ENCODE data around the gene STK11.

The STK11 gene

DNA sequence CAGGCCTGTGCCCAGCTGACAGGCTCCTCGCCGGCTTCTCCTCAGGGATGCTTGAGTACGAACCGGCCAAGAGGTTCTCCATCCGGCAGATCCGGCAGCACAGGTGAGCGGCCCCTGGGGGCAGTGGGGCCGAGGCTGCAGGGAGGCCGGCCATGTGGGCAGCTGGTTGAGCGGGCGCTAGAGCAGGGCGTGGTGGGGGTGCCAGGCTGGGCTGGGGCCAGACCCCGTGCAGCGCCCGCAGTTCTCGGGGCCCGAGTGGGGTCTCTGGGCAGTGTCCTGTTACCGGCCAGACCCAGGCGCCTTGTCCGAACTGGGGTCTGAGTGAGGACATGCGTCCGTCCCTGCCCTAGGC, 16.3 kb downstream of the STK11 start:
- CTCF ChIA-PET: no interaction called here
- TF ChIP-seq ARNT (IDR thresholded peaks at IDR 0.05): no peak
- no peak for TF ChIP-seq FOXA1 (IDR thresholded peaks at IDR 0.05)
- TF ChIP-seq L3MBTL2 (conservative IDR thresholded peaks at IDR 0.05): no peak
- no peak for TF ChIP-seq SP1 (IDR thresholded peaks at IDR 0.05)
- TF ChIP-seq NFRKB (IDR thresholded peaks at IDR 0.05): no peak
- no peak for TF ChIP-seq FOXK2 (IDR thresholded peaks at IDR 0.05)
- TF ChIP-seq HDGF (IDR thresholded peaks at IDR 0.05; ENCODE audit: borderline replicate concordance): no peak
- no peak for TF ChIP-seq LEF1 (IDR thresholded peaks at IDR 0.05; ENCODE audit: borderline replicate concordance)
- TF ChIP-seq BHLHE40 (IDR thresholded peaks at IDR 0.05; ENCODE audit: borderline replicate concordance): no peak
- no peak for TF ChIP-seq SUZ12 (IDR thresholded peaks at IDR 0.05)
- TF ChIP-seq, protein P1, sequence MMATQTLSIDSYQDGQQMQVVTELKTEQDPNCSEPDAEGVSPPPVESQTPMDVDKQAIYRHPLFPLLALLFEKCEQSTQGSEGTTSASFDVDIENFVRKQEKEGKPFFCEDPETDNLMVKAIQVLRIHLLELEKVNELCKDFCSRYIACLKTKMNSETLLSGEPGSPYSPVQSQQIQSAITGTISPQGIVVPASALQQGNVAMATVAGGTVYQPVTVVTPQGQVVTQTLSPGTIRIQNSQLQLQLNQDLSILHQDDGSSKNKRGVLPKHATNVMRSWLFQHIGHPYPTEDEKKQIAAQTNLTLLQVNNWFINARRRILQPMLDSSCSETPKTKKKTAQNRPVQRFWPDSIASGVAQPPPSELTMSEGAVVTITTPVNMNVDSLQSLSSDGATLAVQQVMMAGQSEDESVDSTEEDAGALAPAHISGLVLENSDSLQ (IDR thresholded peaks at IDR 0.05): no peak
- TF ChIP-seq CTBP1 (IDR thresholded peaks at IDR 0.05; ENCODE audit: borderline replicate concordance): no peak
- no peak for TF ChIP-seq ZNF384 (IDR thresholded peaks at IDR 0.05)
- no peak for TF ChIP-seq TARDBP (IDR thresholded peaks at IDR 0.05)
- DNase-seq (ENCODE audit: extremely low spot score): no peak
- POLR2A ChIA-PET: interaction anchor here (1.9 to 2.6 kb wide), 3 partner anchors 17 to 47 kb away, joined by 4 to 20 read pairs (median 8); partner anchors contain the start of genes ATP5F1D, CBARP and CIRBP

DNA sequence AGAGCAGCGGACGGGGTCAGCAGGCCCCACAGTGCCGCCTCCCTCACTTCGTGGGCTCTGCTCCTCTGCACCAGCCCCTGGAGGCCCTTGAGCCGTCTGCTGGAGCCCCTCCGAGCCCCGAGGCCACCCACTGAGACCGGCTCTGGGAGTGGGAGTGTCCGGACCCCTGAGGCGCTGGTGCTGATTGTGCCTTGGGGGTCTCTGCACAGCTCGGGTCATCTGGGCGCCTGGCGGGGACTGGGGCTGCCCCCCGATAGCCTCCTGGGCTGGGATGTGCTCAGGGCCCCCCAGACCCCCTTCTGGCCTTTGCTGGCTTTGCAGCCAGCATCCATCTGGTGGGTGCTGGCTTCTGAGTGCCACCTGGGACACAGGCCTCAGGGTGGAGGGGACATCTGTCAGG, 16.8 kb downstream of the STK11 start:
- TF ChIP-seq FOXA1 (IDR thresholded peaks at IDR 0.05) (no peak), CTBP1 (IDR thresholded peaks at IDR 0.05; ENCODE audit: borderline replicate concordance) (no peak), FOXM1 (IDR thresholded peaks at IDR 0.05; ENCODE audit: borderline replicate concordance) (no peak), SUZ12 (IDR thresholded peaks at IDR 0.05) (no peak), HDGF (IDR thresholded peaks at IDR 0.05; ENCODE audit: borderline replicate concordance) (no peak), FOXK2 (IDR thresholded peaks at IDR 0.05) (no peak), ZNF384 (IDR thresholded peaks at IDR 0.05) (no peak), SP1 (IDR thresholded peaks at IDR 0.05) (no peak), ELF4 (IDR thresholded peaks at IDR 0.05) (no peak), L3MBTL2 (conservative IDR thresholded peaks at IDR 0.05) (no peak), NFRKB (IDR thresholded peaks at IDR 0.05) (no peak), LEF1 (IDR thresholded peaks at IDR 0.05; ENCODE audit: borderline replicate concordance) (no peak), BHLHE40 (IDR thresholded peaks at IDR 0.05; ENCODE audit: borderline replicate concordance) (no peak), ARNT (IDR thresholded peaks at IDR 0.05) (no peak), TARDBP (IDR thresholded peaks at IDR 0.05) (no peak)
- TF ChIP-seq, protein P1 (IDR thresholded peaks at IDR 0.05): no peak
- CTCF ChIA-PET: no interaction called here
- POLR2A ChIA-PET: interaction anchor here (1.9 to 2.6 kb wide), 3 partner anchors 16 to 47 kb away, joined by 4 to 20 read pairs (median 8); partner anchors contain the start of genes ATP5F1D, CBARP and CIRBP

DNA sequence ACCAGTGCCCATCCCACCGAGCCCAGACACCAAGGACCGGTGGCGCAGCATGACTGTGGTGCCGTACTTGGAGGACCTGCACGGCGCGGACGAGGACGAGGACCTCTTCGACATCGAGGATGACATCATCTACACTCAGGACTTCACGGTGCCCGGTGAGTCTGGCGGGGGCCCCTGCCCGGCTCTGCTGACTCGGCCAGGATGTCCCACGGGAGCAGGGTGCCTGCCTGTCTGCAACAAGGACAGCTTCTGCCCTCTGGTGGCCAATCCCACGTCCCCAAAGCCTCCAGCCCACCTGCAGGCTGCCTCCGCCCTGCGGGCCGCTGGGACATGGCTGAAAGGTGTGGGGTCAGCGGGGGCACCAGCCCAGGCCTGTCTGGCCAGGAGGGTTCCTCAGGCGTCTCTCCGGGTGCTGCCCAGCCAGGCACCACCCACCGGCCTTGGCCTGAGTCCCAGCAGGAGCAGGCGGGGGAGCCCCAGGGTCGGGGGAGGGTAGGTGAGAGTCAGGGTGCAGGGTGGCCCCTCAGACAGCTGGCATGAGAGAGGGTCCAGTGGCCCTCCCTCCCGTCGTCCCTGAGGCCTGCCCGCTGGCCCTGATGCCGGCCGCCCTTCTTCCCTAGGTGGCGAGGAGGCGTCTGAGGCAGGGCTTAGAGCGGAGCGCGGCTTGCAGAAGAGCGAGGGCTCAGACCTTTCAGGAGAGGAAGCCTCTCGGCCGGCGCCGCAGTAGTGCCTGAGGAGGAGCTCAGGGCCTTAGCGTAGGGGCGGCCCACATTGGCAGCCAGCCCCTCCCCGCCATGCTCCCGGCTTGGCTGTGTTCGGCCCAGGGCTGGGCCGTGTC, 17.7 kb downstream of the STK11 start:
- no peak for TF ChIP-seq SP1 (IDR thresholded peaks at IDR 0.05)
- TF ChIP-seq ZNF384 (IDR thresholded peaks at IDR 0.05): no peak
- no peak for TF ChIP-seq NFRKB (IDR thresholded peaks at IDR 0.05)
- TF ChIP-seq LEF1 (IDR thresholded peaks at IDR 0.05; ENCODE audit: borderline replicate concordance): no peak
- TF ChIP-seq ARNT (IDR thresholded peaks at IDR 0.05): no peak
- TF ChIP-seq TARDBP (IDR thresholded peaks at IDR 0.05): no peak
- TF ChIP-seq, protein P1 (IDR thresholded peaks at IDR 0.05): no peak
- no peak for TF ChIP-seq FOXA1 (IDR thresholded peaks at IDR 0.05)
- no peak for TF ChIP-seq FOXM1 (IDR thresholded peaks at IDR 0.05; ENCODE audit: borderline replicate concordance)
- no peak; the same call in 1 of the 2 replicates for TF ChIP-seq HDGF (IDR thresholded peaks at IDR 0.05; ENCODE audit: borderline replicate concordance)
- no peak for TF ChIP-seq CTBP1 (IDR thresholded peaks at IDR 0.05; ENCODE audit: borderline replicate concordance)
- no peak for TF ChIP-seq BHLHE40 (IDR thresholded peaks at IDR 0.05; ENCODE audit: borderline replicate concordance)
- no peak for TF ChIP-seq SUZ12 (IDR thresholded peaks at IDR 0.05)
- TF ChIP-seq L3MBTL2 (conservative IDR thresholded peaks at IDR 0.05): no peak
- TF ChIP-seq FOXK2 (IDR thresholded peaks at IDR 0.05): no peak
- CTCF ChIA-PET: no interaction called here
- DNase-seq (ENCODE audit: extremely low spot score): peak; percentile 65
- POLR2A ChIA-PET: interaction anchor here (0.7 to 2.0 kb wide), 3 partner anchors 15 to 46 kb away, joined by 4 to 8 read pairs (median 4); partner anchors contain the start of genes ATP5F1D and CBARP

More for the DNA sequence above, 16.8 kb downstream of the STK11 start:
- no peak for DNase-seq (ENCODE audit: extremely low spot score)

DNA sequence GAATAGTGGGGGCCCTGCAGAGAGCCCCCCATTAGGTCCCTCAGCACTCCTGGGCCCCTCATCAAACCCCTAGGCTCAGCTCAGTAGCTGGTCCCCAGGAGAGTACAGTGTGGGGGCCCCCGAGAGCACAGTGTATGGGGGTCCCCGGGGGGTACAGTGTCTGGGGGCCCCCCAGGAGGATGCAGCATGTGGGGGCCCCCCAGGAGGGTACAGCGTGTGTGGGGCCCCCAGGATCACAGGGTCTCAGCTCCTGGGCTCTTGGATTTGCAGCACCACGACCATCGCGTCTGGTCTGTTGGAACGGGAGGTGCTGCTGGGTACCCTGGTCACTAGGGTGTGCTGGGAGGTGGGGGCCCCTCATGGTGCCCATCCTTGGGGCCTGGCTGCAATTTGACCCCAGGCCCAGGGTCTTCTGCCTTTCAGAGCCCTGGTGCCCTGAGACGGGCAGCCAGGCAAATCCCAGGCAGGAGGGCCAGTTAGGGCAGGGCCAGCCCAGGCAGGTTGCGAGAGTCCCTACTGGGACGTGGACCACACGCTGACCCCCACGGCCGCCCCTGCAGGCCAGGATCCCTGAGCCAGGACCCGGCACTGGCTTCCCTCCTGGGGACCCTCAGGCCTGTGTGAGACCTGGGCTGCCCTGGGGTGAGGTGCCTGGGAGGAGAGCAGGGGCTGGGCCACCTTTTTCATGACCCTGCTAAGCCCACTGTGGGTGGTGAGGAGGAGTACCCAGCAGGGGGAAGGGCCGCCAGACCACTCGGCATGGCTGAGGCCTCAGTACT, 18.7 kb downstream of the STK11 start:
- TF ChIP-seq LEF1 (IDR thresholded peaks at IDR 0.05; ENCODE audit: borderline replicate concordance): no peak
- TF ChIP-seq ARNT (IDR thresholded peaks at IDR 0.05): no peak
- TF ChIP-seq SP1 (IDR thresholded peaks at IDR 0.05): no peak
- no peak for TF ChIP-seq HDGF (IDR thresholded peaks at IDR 0.05; ENCODE audit: borderline replicate concordance)
- no peak for TF ChIP-seq SUZ12 (IDR thresholded peaks at IDR 0.05)
- ChIA-PET CTCF (no interaction called here), POLR2A (interaction anchor here (0.7 kb wide), 1 partner anchor 45 kb away, joined by 4 read pairs; no protein-coding TSS in a partner anchor)
- DNase-seq (ENCODE audit: extremely low spot score): no peak

DNA sequence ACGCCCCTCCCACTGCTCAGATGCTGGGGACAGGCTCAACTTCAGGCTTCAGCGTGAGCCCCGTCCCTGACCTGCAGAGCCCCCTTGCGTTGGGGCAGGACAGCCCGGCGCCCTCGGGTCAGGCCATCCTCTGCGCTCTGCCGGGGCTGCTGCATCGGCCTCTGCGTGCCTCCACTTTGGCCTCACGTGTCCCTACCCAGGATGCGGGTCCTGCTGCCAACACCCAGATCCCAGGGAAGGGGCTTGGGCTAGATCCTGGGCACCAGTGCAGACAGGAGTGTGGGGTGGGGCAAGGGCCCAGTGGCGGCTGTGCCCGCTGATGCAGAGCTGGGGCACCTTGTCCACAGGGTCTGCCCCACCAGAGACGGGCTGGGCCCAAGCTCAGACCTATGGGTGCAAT, 19.3 kb downstream of the STK11 start:
- CTCF ChIA-PET: no interaction called here
- TF ChIP-seq FOXA1 (IDR thresholded peaks at IDR 0.05) (no peak), ZNF384 (IDR thresholded peaks at IDR 0.05) (no peak), SUZ12 (IDR thresholded peaks at IDR 0.05) (no peak), TARDBP (IDR thresholded peaks at IDR 0.05) (no peak), LEF1 (IDR thresholded peaks at IDR 0.05; ENCODE audit: borderline replicate concordance) (no peak), SP1 (IDR thresholded peaks at IDR 0.05) (no peak)
- TF ChIP-seq, protein P1 (IDR thresholded peaks at IDR 0.05): no peak
- DNase-seq (ENCODE audit: extremely low spot score): no peak
- POLR2A ChIA-PET: interaction anchor here (1.1 kb wide), 1 partner anchor 44 kb away, joined by 6 read pairs; no protein-coding TSS in a partner anchor

All from HEK293T (cell line).